ENCODE measurements around the gene PIP5K1B. TPM values are rescaled to one million over a fixed set of nuclear protein-coding genes. Genes with fewer than 3 reads are reported as not detected.

The PIP5K1B gene, protein sequence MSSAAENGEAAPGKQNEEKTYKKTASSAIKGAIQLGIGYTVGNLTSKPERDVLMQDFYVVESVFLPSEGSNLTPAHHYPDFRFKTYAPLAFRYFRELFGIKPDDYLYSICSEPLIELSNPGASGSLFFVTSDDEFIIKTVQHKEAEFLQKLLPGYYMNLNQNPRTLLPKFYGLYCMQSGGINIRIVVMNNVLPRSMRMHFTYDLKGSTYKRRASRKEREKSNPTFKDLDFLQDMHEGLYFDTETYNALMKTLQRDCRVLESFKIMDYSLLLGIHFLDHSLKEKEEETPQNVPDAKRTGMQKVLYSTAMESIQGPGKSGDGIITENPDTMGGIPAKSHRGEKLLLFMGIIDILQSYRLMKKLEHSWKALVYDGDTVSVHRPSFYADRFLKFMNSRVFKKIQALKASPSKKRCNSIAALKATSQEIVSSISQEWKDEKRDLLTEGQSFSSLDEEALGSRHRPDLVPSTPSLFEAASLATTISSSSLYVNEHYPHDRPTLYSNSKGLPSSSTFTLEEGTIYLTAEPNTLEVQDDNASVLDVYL
- 0.87 to 1.4 TPM (median 1.3 TPM) in 3 replicates for total RNA-seq

DNA sequence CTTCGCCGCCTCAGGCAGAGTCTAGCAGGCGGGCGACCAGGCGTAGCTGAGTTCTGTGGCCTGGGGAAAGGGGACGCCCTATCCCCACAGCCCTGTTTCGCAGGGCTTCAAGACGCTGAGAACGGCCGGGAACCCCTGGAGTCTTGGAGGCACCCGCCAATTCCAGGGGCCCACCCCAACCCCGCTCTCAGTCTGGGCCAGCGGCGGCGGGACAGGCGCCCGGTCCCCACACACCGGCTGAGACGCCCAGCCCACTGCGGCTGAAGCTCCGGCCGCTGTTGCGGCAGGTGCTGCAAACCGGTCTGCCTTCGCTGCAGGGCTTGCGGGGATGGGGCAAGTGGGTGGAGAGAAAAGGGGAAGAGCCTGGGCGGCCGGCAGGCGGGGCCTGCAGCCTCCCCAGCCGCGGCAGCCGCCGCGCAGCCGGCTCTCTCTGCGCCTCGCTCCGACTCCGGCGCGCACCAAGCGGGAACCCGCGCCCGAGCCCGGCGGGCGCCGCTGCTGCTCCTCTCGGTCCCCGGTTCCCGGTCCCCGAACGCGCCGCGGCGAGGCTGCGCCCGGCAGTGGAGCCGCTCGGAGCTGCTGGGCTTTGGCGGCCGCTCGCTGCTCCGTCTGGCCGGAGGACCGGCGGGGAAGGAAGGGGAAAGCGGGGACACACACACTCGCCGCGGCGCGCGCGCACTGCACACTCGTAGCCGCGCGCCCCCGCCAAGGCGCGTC is at the start of gene PIP5K1B:
PIP5K1B (plus strand) TSS at position 427 of the 717 bp plus-strand sequence. CDS start 117,375 bp downstream, outside the sequence.
- H3K27ac Mint-ChIP-seq = peak within 1 kb of the TSS; percentile 78
- H3K4me3 Mint-ChIP-seq = peak within 1 kb of the TSS; percentile 95
- DNase-seq (ENCODE audit: low spot score in 2 of 2, unreplicated experiment in 2 of 2) = peak; percentile 58 to 81
- H3K27me3 Mint-ChIP-seq (ENCODE audit: low read depth) = peaks cover 86% of the 10 kb centered on the region
- TF ChIP-seq, protein P1, sequence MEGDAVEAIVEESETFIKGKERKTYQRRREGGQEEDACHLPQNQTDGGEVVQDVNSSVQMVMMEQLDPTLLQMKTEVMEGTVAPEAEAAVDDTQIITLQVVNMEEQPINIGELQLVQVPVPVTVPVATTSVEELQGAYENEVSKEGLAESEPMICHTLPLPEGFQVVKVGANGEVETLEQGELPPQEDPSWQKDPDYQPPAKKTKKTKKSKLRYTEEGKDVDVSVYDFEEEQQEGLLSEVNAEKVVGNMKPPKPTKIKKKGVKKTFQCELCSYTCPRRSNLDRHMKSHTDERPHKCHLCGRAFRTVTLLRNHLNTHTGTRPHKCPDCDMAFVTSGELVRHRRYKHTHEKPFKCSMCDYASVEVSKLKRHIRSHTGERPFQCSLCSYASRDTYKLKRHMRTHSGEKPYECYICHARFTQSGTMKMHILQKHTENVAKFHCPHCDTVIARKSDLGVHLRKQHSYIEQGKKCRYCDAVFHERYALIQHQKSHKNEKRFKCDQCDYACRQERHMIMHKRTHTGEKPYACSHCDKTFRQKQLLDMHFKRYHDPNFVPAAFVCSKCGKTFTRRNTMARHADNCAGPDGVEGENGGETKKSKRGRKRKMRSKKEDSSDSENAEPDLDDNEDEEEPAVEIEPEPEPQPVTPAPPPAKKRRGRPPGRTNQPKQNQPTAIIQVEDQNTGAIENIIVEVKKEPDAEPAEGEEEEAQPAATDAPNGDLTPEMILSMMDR (IDR thresholded peaks at IDR 0.05; ENCODE audit: unreplicated experiment) = no peak
- H3K4me1 Mint-ChIP-seq = peaks cover 21% of the 10 kb centered on the region
- H3K36me3 Mint-ChIP-seq = no peaks in the 10 kb centered on the region
- H3K9me3 Mint-ChIP-seq = no peaks in the 10 kb centered on the region

DNA sequence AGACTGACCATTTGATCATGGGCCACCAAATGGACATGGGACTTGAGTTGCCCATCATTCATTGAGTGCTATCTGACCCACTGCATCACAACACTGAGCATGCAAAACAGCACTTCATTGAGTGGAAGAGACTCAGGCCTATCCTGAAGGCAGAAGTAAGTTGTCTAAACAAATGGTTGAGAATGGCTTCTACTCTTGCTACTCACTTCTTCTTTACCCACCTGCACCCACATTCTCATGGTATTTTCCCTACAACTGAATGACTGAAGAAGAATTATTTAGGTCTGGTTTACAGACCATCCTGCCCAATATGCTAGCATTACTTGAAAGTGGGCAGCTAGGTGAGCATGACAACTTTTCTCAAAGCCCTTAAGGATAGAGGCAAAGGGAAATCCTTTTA is 41.0 kb upstream of the PIP5K1B start:
- H3K9me3 Mint-ChIP-seq = peaks cover 8% of the 10 kb centered on the region
- no peak overlapping the region for H3K27ac Mint-ChIP-seq
- no peaks in the 10 kb centered on the region for H3K4me1 Mint-ChIP-seq
- H3K27me3 Mint-ChIP-seq (ENCODE audit: low read depth) = peaks cover 43% of the 10 kb centered on the region
- TF ChIP-seq, protein P1 (IDR thresholded peaks at IDR 0.05; ENCODE audit: unreplicated experiment) = no peak
- no peaks in the 10 kb centered on the region for H3K36me3 Mint-ChIP-seq
- DNase-seq (ENCODE audit: low spot score in 2 of 2, unreplicated experiment in 2 of 2) = no peak
- no peak overlapping the region for H3K4me3 Mint-ChIP-seq

DNA sequence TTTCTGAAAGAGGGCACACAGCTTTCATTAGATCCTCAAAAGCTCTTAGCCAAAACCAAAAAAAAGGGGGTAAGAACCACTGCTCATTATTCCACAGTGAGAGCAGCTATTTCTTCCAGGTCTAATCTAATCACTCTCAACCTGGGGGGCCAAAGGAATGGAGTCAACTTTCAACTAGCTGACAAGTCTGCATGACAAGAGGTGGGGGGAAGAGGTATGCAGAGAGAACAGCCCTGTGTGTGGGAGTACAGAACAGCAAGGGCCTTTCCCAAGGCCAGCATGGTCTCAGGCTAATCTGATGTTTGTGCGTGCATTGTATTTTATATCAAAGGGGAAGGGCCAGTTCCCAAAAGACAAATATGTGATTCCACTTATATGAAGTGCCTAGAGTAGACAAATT is 36.9 kb upstream of the PIP5K1B start:
- Mint-ChIP-seq H3K27me3 (ENCODE audit: low read depth) (peaks cover 26% of the 10 kb centered on the region), H3K27ac (no peak overlapping the region), H3K4me3 (no peak overlapping the region), H3K4me1 (no peaks in the 10 kb centered on the region), H3K36me3 (no peaks in the 10 kb centered on the region), H3K9me3 (no peaks in the 10 kb centered on the region)
- DNase-seq (ENCODE audit: low spot score in 2 of 2, unreplicated experiment in 2 of 2) = no peak
- TF ChIP-seq, protein P1 (IDR thresholded peaks at IDR 0.05; ENCODE audit: unreplicated experiment) = no peak

DNA sequence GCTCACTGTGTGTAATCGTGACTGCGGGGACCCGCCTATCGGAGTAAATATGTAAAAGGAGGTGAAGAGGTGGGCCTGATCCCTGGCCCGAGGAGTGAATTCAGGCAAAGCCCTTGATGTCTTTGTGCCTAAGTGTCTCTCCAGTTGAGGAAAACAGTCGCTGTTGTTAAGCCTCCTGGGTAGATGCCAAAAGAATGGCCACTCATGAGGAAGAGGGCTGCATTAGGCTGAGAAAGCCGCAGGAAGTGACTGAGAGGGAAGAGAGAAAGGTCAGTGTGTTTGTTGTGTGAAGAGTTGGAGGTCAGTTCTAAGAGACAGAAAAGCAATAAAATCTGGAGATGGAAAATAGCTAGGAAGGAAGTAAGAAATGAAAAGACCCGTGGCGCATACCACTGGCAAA is 35.8 kb upstream of the PIP5K1B start:
- H3K27ac Mint-ChIP-seq = no peak overlapping the region
- H3K9me3 Mint-ChIP-seq = no peaks in the 10 kb centered on the region
- no peak overlapping the region for H3K4me3 Mint-ChIP-seq
- no peak for DNase-seq (ENCODE audit: low spot score in 2 of 2, unreplicated experiment in 2 of 2)
- H3K4me1 Mint-ChIP-seq = no peaks in the 10 kb centered on the region
- H3K27me3 Mint-ChIP-seq (ENCODE audit: low read depth) = peaks cover 33% of the 10 kb centered on the region
- TF ChIP-seq, protein P1 (IDR thresholded peaks at IDR 0.05; ENCODE audit: unreplicated experiment) = no peak
- H3K36me3 Mint-ChIP-seq = no peaks in the 10 kb centered on the region

DNA sequence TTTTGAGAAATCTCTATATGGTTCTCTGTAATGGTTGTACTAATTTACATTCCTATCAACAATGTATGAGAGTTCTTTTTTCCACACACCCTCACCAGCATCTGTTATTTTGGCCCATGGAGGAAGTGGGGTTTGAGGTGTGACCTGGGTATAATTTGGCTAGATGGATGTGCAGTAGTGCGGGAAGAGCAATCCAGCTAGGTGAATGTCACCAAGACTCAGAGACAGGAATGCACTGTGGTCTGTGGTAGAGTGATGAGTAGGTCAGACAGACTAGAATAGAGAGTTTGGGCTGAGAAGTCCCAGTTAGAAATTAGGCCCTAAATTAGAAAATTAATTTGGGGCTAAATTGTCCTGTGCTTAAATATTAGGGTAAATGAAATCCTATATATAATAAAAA is 32.8 kb upstream of the PIP5K1B start:
- Mint-ChIP-seq H3K27me3 (ENCODE audit: low read depth) (peaks cover 46% of the 10 kb centered on the region), H3K4me3 (no peak overlapping the region), H3K36me3 (no peaks in the 10 kb centered on the region), H3K9me3 (no peaks in the 10 kb centered on the region), H3K4me1 (no peaks in the 10 kb centered on the region), H3K27ac (no peak overlapping the region)
- TF ChIP-seq, protein P1 (IDR thresholded peaks at IDR 0.05; ENCODE audit: unreplicated experiment) = no peak
- no peak for DNase-seq (ENCODE audit: low spot score in 2 of 2, unreplicated experiment in 2 of 2)

All from mesothelial cell of epicardium (in vitro differentiated cells).